GM19372 (cell line): ENCODE data around the gene ANKS1A.

Experiments used
- ATAC-seq: cut with Tn5 transposase; IDR thresholded peaks from one replicate; pipeline ENCODE4 v1.9.1; 2021; ENCODE audit warnings: mild to moderate bottlenecking, low read depth, moderate library complexity; ENCODE audit not compliant: unreplicated experiment

The ANKS1A gene

DNA sequence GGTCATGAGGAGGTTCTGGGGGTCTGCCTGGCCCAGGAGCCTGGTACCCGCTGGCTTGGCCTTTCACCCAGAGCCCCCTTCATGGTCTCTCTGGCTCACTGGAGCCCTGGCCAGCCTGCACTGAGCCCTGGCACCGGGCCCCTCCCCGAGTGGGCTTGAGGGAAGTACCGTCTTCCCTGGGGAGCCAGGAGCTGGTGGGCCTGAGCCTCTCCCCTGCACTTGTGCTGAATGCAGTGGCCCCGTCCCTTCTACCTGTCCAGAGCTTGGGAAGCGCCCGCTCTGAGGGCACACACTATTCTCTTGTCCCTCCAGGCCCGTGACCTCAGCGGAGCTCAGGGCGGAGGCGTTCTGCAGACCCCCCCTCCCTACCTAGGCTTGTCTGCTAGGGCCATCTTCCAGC, 189.8 kb downstream of the ANKS1A start:
- no peak for ATAC-seq

DNA sequence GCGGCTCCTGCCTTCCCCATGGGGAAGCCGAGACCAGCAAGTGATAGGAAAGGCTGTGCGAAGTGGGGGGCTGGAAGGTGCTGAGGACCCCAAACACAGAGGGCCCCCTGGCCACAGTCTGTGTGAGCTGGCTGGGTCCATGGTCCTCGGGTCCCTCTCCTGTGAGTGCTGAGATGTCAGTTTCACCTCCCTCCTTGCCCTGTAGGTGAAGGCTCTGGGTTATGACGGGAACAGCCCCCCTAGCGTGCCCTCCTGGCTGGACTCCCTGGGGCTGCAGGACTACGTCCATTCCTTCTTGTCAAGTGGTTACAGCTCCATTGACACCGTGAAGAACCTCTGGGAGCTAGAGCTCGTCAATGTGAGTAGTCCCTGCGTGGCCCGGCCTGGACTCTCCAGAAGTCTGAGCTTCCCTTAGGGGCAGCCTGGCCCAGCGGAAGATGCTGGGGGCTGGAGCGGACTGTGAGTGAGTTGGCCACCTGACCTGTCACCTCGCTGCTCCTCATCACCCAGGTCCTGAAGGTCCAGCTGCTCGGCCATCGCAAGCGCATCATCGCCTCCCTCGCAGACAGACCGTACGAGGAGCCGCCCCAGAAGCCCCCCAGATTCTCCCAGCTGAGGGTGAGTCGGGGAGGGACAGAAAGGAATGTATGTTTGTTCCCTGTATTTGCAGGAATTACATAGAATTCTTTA, 190.4 kb downstream of the ANKS1A start:
- ATAC-seq: no peak

DNA sequence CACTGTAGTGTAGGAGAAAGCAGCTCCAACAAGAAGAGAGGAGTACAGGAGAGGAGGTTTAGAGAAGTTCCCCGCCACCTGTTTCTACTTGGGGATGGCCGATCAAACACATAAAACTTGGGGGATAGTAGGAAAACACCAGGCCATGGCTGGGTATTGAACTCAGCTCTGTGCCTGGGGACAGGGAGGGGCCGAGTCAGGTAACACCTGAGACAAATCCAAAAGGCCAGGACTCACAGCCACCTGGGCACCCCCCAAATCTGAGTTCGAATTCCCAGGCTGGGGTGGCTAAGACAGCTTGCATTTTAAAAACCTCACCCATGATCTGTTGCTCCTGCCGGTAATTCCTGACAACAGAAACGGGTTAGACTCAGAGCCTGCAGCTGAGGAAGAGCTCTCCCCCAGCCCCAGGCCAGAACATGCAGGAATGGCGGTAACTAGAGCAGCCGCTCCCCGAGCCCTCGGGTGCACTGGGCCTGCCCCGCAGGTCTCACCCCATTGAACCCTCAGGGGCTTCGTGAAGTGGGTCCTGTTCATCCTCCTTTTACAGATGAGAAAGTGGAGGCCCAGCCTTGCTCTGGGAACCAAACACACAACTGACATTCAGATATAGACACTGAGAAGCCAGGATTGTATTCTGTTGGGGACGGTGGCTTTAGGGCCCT, 191.1 kb downstream of the ANKS1A start:
- no peak for ATAC-seq

DNA sequence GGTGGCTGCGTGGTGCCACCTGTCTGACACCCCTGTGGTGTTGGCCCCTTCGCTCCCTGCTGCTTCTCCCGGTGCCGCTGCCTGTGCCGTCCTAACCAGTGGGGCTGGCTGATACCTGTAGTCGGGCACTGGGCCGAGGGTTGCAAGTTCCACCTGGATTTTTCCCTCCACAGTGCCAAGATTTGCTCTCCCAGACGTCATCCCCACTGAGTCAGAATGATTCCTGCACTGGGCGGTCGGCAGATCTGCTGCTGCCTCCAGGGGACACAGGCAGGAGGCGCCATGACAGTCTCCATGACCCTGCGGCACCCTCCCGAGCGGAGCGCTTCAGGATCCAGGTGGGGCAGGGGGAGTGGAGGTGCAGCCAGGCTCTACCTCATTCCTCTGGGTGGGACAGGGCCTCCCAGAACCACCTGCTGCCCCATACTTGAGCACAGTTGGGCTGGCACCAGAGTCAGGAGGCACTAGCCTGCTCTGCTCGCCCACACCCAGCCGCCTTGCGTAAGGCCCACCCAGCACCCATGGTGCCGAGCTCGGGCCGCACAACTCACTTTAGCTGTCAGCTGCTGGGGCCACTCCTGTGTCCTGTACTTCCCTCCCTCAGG, 191.9 kb downstream of the ANKS1A start:
- no peak for ATAC-seq

DNA sequence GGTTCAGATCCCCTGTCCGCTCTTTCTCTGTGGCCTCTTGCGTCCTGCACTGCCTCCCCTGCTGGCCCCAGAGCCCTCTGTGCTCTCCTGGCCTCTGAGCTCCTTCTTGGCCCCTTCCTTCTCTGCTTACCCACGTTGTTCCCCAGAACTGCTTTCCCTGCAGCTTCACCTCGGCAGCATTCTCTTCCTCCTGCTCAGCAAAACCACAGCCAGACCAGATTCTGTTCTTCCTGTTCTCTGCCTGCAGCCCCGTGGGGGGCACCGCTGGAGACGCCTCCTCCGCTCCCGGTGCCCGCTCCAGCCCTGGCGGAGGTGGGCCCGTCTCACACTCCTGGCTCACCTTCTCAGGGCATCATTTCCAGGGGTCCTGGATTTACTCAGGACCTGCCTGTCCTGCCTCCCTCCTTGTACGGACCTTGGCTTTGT, 192.4 kb downstream of the ANKS1A start:
- no peak for ATAC-seq

DNA sequence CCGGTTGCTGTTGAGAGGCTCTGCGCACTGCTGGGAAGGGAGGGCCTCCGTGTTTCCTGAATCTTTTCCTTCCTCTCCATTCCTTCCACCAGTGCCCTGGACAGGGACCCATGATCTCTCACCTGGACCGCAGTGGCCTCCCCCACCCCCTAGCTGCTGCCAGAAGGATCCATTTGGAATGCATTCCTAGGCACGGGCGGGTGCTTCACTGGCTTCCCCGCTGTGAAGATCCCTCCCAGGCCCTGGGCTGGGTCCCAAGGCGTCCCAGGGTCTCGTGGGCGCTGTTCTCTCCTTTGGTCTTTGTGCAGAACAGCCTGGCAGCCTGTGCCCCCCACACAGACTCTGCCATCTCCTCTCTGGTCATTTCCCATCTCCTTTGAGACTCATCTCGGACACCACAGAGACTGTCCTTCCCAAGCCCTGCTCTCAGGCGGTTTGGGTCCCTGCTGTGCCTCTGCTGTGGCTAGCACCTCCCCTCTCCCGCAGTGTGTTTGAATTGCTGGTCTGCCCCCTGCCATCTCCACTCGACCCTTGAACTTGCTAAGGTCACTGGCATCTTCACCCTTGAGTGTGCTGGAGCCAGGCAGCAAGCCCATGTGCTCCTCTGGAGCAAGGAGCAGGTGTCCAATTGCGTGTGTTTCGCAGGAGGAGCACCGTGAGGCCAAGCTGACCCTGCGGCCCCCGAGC, 193.1 kb downstream of the ANKS1A start:
- no peak for ATAC-seq

DNA sequence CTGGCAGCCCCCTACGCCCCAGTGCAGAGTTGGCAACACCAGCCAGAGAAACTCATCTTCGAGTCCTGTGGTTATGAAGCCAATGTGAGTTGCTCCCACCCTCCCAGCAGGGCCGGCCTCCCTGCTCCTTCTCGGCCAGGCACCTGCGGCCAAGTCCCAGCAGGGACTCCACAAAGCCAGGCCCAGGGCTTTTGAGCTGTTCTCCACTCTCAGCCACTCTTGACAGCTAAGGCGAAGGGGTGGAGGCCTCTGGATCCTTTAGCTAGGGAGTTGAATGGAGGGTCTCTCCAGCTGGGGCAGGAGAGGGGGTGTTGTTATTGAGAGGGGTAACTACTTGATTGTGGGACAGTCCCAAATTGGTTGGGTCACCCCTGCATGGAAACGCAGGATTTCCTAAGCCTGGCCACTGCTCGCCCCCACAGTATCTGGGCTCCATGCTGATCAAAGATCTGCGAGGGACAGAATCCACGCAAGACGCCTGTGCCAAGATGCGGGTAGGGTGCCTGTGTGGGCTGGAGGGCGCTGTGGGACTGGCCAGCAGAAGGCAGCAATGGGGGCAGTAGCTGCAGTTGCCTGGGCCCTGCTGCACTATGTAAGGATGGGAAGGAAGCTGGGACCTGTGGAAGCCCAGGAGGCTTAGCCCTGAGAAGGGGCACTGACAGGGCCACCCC, 193.8 kb downstream of the ANKS1A start:
- no peak for ATAC-seq

DNA sequence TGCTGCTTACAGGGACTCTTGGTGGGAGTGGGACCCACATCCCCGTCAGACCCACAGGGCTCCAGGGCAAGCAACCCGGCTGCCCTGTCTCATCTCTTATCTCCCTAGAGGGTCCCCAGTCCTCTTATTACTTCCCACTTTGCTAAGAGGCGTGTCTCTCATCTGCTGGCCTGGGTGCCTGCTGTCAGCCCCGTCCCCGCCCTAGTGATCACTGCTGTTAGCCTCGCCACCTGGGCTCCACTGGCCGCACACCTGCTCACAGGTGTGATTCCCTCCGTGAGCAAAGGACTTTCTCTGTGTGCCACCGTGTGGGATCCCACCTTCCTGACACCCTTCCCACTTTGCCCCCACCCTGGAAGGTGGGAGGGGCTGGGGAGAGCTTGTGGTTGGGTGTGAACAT, 194.5 kb downstream of the ANKS1A start:
- ATAC-seq: no peak

DNA sequence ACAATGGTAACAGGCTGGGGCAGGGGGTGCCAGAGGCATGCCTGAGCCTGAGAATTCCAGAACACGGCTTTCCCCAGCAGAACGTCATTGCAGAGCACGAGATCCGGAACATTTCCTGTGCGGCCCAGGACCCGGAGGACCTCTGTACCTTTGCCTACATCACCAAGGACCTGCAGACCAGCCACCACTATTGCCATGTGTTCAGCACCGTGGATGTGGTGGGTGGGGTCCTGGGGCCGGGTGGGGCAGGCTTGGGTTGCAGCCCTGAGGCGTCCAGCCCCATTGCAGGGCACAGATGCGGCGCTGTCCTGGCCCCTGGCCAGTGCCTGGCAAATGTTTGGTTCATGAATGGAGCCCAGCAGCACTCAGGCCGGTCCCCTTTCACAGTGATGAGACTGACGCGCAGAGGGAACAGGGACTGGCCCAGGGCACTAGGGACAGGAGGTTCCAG, 195.0 kb downstream of the ANKS1A start:
- ATAC-seq: no peak

DNA sequence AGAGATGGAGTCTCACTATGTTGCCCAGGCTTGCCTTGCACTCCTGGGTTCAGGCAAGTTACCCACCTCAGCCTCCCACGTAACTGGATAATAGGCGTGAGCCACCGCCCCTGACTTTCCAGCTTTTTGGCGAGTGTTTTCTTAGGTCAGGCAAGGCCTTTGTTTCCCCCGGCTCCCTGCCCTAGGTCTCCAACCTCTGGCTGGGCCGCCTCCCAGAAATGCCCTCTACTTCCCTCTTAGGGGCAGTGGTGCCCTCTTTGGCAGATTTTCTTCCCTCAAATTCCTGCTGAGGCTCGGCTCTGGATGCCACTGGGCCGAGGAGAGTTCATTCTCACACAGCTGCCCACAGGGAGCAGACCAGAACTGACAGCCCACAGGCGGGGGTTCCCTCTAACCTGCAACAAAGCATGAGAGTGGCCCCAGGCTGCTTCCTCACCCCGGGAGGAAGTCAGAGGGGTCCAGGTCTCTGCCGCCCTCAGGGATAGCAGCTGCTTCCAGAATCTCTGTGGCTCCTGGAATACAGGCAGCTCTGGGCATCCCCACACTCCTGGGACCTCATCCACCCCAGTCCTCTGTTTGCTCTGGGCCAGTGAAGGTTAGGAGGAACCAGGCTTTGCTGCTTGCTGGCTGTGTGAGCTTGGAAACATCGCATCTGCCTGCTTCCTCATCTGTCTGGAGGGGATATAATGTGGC, 195.6 kb downstream of the ANKS1A start:
- ATAC-seq: no peak

DNA sequence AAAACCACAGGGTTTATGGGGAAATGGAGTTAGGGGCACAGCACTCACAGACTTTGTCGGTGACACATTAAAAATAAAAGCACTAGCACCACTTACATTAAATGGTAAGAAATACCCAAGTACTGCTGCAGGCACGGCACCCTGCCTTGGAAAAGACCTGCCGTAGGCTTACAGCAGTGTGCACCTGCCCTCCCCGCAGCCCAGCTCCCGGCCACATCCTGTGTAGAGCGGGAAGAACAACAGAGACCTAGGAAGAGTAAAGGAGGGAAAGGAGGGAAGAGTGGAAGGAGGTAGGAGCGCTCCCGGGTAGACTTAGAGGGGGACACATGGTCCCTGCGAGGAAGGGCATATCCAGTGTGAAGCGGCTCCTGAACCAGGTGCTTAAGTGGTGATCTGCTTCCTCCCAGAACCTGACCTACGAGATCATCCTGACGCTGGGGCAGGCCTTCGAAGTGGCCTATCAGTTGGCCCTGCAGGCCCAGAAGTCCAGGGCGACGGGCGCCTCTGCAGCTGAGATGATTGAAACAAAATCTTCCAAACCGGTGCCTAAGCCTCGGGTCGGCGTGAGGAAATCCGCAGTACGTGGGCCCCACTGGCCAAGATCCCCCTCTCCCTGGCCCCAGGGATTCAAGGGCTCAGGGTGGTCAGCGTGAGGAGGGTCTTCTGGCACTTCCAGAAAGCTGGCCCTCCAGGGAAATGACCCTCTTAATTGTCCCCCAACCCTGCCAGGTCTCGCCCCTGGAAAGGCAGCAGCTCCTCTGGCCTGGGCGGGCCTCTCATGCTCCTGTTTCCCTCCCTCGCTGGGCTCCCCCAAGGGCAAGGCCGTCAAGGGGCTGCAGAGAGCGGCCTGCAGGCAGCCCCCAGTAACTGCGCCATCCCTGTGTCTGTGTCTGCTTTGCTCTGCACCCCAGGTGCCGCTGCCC, 196.6 kb downstream of the ANKS1A start:
- ATAC-seq: no peak

DNA sequence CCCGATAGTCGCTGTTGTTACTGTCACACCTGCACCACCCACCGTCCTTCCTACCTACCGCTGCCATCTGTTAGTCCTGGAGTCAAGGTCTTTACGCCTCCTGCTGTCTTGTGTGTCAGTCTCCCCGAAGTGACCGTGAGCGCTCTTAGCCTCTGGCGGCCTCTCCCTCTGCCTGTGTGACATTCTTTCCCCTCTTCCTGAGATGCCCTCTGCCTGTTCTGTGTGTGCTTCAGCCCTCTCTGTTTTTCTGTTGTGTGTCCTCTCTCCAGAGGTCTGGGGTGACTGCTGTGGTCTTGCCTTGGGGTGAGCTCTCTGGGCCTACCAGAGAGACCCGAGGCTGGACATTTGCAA, 197.2 kb downstream of the ANKS1A start:
- ATAC-seq: no peak

DNA sequence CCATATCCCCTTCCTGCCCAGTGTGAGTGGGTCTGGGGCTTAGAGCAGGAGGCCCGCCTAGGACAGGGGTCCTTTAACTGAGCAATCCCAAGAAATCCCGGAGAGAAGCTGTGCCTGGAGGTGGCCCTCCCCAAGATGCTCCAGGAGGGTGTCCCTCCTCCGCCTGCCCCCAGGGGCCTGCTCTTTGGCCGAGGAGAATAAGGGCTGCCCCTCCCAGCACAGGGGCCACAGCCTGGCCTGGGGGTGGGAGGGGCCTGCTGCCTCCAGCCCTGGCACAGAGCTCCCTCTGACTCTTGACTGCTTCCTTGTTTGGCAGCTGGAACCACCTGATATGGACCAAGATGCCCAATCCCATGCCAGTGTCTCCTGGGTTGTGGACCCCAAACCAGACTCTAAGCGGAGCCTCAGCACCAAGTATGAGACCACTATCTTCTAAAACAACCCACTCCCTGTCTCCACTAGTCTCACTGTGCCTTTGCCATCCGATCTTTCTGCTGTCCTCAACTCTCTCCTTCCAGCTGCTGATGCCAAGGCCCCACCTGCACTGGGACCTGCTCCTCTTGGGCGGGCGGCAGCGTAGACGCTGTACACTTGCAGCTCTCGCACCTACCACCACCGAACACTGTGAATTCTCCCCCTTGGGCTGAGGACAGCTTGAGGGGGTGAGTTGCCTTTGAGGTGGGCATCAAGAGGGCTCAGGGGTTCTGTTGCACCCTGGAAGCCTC, 197.7 kb downstream of the ANKS1A start:
- ATAC-seq: no peak

DNA sequence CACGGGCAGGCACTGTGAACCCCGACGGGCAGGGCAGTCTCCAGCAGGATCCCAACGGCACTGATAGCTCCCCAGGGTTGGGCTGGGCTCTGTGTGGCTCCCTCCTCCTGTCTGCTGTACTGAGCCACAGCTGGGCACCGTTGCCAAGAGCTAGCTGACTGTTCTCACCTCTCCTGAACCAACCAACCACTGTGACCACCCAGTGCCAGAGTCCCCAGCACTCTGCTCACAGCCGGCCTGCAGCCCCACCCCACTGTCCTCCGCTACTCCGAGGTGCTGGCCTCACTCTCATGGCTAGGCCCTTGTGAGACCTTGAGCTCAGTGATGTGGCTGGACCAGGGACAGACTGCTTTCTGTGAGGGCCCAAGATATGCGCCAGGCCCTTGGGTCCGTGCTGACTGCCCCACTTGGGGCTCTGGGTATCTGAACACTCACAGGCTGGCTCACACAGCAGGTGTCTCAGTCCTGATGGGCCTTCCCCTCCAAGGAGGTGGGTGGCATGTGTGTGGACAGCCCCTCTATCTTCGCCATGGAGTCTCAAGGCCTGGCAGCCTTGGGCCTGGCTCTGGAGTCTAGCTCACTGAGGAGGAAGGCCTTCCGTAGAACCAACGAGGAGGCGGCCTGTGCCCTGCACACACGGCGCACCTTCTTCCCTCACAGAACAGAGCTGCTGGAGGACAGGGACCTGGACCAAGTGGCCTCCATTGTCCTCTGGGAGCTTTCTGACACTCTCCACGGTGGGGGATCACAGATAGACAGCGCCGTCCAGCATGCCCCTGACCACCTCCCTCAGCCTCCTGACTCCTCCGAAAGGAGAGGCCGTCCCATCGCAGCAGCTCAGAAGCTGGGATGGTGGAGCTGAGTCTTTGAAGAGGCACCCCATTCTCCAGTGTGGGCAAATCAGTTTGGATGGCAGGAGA, 198.6 kb downstream of the ANKS1A start:
- ATAC-seq: no peak

DNA sequence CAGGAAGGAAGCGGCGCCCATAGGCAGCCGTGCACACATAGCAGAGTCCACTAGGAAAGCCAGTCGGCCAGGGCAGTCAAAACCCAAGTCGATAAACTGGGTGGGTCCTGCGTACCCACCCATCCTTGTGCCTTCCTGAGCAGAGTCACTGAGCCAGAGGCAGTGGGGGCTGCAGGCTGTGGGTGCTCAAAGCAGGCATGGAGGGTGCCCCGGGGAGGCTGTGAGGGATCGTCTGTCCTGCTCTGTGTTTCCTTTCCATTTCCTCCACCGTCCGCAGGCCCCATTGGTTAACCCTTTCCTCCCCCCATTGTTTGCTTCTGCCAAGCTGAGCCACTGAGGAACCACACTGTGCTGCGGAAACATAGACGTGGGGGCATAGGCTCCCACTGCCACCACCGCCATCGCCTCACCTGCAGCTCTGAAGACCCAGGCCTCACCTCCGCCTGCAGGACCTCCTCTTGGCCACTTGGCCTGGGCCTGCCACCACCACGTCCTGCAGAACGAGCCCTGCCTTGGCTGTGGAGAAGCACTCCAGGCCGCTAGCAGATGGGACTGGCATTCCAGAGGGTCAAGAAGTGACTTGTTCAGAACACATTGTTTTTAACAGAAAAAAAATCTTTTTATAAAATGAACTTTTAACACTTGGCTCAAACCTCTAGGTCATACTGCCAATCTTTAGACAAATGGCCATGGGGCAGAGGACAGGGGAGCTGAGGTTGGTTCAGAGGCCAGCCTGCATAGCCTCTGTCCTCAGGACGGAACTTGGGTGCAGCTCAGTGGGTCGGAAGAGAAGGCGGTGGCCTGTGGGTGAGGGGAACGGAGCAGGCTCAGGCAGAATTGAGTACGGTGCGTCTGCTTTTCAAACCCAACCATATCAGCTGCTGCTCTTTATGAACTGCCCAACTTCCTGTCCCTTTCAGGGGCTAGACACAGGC, 199.5 kb downstream of the ANKS1A start:
- ATAC-seq: no peak

DNA sequence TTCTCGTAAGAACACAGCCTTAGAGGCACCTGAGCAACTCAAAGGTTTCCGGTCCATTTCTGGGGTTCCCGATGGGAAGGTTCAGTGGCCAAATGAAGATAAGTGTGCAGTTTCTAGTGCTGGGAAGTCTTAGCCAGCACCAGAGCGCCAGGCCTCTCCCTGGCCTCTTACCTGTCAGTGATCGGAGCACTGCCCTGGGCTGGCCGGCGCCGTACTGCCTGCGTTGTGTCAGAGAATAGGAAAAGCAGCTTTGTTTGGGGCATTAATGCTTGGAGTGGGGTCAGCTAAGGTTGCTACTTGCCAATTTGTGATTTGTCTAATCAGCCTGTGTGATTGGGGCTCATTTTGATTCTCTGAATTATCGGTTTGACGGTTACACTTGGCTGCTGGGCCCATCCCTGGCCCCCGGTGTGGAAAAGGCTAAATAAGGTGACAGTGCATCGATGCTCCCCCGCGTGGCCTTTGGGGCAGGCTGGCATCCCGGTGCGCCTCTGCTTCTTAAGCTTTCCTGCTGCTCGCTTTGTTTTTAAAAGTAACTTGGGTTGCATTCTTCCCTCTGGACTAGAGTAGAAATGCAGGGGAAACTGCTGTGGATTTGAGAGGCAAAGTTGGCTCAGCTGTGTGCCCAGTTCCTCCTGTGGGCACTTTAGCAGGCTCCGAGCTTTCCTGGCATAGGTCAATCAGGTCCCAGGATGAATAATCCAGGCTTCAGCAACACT, 200.3 kb downstream of the ANKS1A start:
- ATAC-seq: no peak
